Measurements from ENCODE around the gene KCNN1.

- TF ChIP-seq CTCF (IDR thresholded peaks at IDR 0.05 in 2 of 3, conservative IDR thresholded peaks at IDR 0.05 in 1 of 3; ENCODE audit: borderline replicate concordance in 1 of 3, insufficient read depth in 1 of 3, low read depth in 2 of 3, low read length in 2 of 3): no peak
- no peak for TF ChIP-seq JUND (IDR thresholded peaks at IDR 0.05)
- TF ChIP-seq RAD21 (IDR thresholded peaks at IDR 0.05; ENCODE audit: low read depth): no peak
- no peak for TF ChIP-seq SIN3A (IDR thresholded peaks at IDR 0.05; ENCODE audit: low read depth)
Observed at GRCh38 chr19:17998827-17999150, 31.9 kb downstream of the KCNN1 start.

All from HCT116 (cell line).